Measurements from ENCODE around the gene HDAC3.

GRCh38 chr5:141615991-141616720 is 20.5 kb downstream of the HDAC3 start:
- TF ChIP-seq GATA2 (IDR thresholded peaks at IDR 0.05; ENCODE audit: low read depth, low read length) (no peak), GATA3 (IDR thresholded peaks at IDR 0.05; ENCODE audit: low read depth, low read length) (no peak)

Measured in SH-SY5Y (cell line).